ENCODE data around the gene ST8SIA3.

ST8SIA3 gene

GRCh38 chr18:57352271-57352701 is at the start of gene ST8SIA3:
TSS of gene ST8SIA3 (plus strand) at chr18:57352557. CDS start at chr18:57352847, 290 bp downstream.
- peak; percentile 16 for DNase-seq

GRCh38 chr18:57311472-57311871 is 40.9 kb upstream of the ST8SIA3 start:
- DNase-seq: no peak

GRCh38 chr18:57312346-57313144 is 39.8 kb upstream of the ST8SIA3 start:
- no peak for DNase-seq

GRCh38 chr18:57320603-57321002 is 31.8 kb upstream of the ST8SIA3 start:
- DNase-seq: no peak

- no peak for DNase-seq
These were observed 26.7 kb upstream of the ST8SIA3 start for GRCh38 chr18:57325491-57326166.

GRCh38 chr18:57326718-57327323 is 25.5 kb upstream of the ST8SIA3 start:
- no peak for DNase-seq

GRCh38 chr18:57328665-57329064 is 23.7 kb upstream of the ST8SIA3 start:
- no peak for DNase-seq

- DNase-seq: no peak
These were observed 22.5 kb upstream of the ST8SIA3 start for GRCh38 chr18:57329856-57330255.

- DNase-seq: no peak
These were observed 20.6 kb upstream of the ST8SIA3 start for GRCh38 chr18:57331718-57332117.

GRCh38 chr18:57333940-57334339 is 18.4 kb upstream of the ST8SIA3 start:
- no peak for DNase-seq

- DNase-seq: no peak
These were observed 18.0 kb upstream of the ST8SIA3 start for GRCh38 chr18:57334383-57334782.

GRCh38 chr18:57336343-57336742 is 16.0 kb upstream of the ST8SIA3 start:
- DNase-seq: no peak

GRCh38 chr18:57337890-57338289 is 14.5 kb upstream of the ST8SIA3 start:
- no peak for DNase-seq

GRCh38 chr18:57343833-57344232 is 8.5 kb upstream of the ST8SIA3 start:
- no peak for DNase-seq

- DNase-seq: no peak
These were observed 5.5 kb upstream of the ST8SIA3 start for GRCh38 chr18:57346876-57347275.

GRCh38 chr18:57347784-57348183 is 4.6 kb upstream of the ST8SIA3 start:
- no peak for DNase-seq

- no peak for DNase-seq
These were observed 392 bp downstream of the ST8SIA3 start for GRCh38 chr18:57352761-57353136.

- peak; percentile 76 for DNase-seq
These were observed 981 bp downstream of the ST8SIA3 start for GRCh38 chr18:57353137-57353939.

GRCh38 chr18:57353940-57354461 is 1.6 kb downstream of the ST8SIA3 start:
- DNase-seq: peak; percentile 53

GRCh38 chr18:57359433-57359832 is 7.1 kb downstream of the ST8SIA3 start:
- no peak for DNase-seq

GRCh38 chr18:57362714-57363113 is 10.4 kb downstream of the ST8SIA3 start:
- DNase-seq: no peak

- no peak for DNase-seq
These were observed 12.1 kb downstream of the ST8SIA3 start for GRCh38 chr18:57364460-57364859.
